ENCODE data around the gene MTERF4.

The MTERF4 gene

DNA sequence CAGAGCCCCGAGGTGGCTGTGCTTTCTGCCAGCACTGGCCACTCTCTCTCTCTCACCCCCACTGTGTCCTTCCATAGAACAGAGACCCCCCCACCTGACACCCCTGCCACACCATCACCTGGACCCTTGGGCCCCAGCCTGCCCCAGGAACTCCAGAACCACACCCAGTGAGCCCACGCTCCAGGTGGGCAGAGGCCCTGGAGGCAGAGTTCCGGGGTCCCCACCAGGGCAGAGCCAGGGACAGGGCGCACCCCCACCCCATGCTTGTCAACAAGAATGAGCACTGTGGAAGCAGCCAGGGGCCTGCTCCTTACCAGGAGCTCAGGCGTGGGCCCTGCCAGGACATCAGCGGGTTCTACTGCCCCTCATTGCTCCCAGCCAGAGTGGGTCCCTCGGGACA lies 32.6 kb upstream of the MTERF4 start:
- DNase-seq (ENCODE audit: low read depth in 1 of 2, low spot score in 1 of 2): no peak
- Histone ChIP-seq H3K27me3 (ENCODE audit: insufficient read depth, poor library complexity, severe bottlenecking) (no peaks in the 10 kb centered on the region), H3K4me3 (replicated peaks; ENCODE audit: insufficient read depth, low read length) (no peak overlapping the region), H3K27ac (replicated peaks) (no peak overlapping the region)
- TF ChIP-seq GABPA (IDR thresholded peaks at IDR 0.05; ENCODE audit: low read depth) (no peak), POLR2AphosphoS5 (IDR thresholded peaks at IDR 0.05; ENCODE audit: low read depth) (no peak), SPI1 (IDR thresholded peaks at IDR 0.05; ENCODE audit: borderline replicate concordance, low read depth) (no peak)
- TF ChIP-seq, protein P1, sequence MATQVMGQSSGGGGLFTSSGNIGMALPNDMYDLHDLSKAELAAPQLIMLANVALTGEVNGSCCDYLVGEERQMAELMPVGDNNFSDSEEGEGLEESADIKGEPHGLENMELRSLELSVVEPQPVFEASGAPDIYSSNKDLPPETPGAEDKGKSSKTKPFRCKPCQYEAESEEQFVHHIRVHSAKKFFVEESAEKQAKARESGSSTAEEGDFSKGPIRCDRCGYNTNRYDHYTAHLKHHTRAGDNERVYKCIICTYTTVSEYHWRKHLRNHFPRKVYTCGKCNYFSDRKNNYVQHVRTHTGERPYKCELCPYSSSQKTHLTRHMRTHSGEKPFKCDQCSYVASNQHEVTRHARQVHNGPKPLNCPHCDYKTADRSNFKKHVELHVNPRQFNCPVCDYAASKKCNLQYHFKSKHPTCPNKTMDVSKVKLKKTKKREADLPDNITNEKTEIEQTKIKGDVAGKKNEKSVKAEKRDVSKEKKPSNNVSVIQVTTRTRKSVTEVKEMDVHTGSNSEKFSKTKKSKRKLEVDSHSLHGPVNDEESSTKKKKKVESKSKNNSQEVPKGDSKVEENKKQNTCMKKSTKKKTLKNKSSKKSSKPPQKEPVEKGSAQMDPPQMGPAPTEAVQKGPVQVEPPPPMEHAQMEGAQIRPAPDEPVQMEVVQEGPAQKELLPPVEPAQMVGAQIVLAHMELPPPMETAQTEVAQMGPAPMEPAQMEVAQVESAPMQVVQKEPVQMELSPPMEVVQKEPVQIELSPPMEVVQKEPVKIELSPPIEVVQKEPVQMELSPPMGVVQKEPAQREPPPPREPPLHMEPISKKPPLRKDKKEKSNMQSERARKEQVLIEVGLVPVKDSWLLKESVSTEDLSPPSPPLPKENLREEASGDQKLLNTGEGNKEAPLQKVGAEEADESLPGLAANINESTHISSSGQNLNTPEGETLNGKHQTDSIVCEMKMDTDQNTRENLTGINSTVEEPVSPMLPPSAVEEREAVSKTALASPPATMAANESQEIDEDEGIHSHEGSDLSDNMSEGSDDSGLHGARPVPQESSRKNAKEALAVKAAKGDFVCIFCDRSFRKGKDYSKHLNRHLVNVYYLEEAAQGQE (IDR thresholded peaks at IDR 0.05; ENCODE audit: insufficient replicate concordance, low read depth): no peak
- TF ChIP-seq, protein P2, sequence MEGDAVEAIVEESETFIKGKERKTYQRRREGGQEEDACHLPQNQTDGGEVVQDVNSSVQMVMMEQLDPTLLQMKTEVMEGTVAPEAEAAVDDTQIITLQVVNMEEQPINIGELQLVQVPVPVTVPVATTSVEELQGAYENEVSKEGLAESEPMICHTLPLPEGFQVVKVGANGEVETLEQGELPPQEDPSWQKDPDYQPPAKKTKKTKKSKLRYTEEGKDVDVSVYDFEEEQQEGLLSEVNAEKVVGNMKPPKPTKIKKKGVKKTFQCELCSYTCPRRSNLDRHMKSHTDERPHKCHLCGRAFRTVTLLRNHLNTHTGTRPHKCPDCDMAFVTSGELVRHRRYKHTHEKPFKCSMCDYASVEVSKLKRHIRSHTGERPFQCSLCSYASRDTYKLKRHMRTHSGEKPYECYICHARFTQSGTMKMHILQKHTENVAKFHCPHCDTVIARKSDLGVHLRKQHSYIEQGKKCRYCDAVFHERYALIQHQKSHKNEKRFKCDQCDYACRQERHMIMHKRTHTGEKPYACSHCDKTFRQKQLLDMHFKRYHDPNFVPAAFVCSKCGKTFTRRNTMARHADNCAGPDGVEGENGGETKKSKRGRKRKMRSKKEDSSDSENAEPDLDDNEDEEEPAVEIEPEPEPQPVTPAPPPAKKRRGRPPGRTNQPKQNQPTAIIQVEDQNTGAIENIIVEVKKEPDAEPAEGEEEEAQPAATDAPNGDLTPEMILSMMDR (IDR thresholded peaks at IDR 0.05; ENCODE audit: insufficient read depth, low read length): no peak

DNA sequence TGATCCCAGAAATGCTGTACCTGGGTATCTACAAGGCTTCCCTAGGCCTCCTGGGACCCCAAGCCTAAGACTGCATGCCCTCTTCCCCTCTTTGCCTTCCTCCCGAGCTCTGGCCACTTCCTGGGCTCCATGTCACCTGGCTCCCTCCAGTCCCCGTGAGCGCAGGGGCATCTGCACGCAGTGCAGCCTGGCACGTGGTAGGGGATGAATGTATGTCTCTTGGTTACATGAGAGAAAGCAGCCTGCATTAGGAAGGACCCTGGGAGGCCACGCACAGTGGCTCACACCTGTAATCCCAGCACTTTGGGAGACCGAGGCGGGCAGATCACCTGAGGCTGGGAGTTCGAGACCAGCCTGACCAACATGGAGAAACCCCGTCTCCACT lies 31.3 kb upstream of the MTERF4 start:
- no peak for DNase-seq (ENCODE audit: low read depth in 1 of 2, low spot score in 1 of 2)
- TF ChIP-seq, protein P2 (IDR thresholded peaks at IDR 0.05; ENCODE audit: insufficient read depth, low read length): no peak
- TF ChIP-seq GABPA (IDR thresholded peaks at IDR 0.05; ENCODE audit: low read depth) (no peak), SPI1 (IDR thresholded peaks at IDR 0.05; ENCODE audit: borderline replicate concordance, low read depth) (no peak), POLR2AphosphoS5 (IDR thresholded peaks at IDR 0.05; ENCODE audit: low read depth) (no peak)
- TF ChIP-seq, protein P1 (IDR thresholded peaks at IDR 0.05; ENCODE audit: insufficient replicate concordance, low read depth): no peak
- Histone ChIP-seq H3K27ac (replicated peaks) (no peak overlapping the region), H3K4me3 (replicated peaks; ENCODE audit: insufficient read depth, low read length) (no peak overlapping the region), H3K27me3 (ENCODE audit: insufficient read depth, poor library complexity, severe bottlenecking) (no peaks in the 10 kb centered on the region)

DNA sequence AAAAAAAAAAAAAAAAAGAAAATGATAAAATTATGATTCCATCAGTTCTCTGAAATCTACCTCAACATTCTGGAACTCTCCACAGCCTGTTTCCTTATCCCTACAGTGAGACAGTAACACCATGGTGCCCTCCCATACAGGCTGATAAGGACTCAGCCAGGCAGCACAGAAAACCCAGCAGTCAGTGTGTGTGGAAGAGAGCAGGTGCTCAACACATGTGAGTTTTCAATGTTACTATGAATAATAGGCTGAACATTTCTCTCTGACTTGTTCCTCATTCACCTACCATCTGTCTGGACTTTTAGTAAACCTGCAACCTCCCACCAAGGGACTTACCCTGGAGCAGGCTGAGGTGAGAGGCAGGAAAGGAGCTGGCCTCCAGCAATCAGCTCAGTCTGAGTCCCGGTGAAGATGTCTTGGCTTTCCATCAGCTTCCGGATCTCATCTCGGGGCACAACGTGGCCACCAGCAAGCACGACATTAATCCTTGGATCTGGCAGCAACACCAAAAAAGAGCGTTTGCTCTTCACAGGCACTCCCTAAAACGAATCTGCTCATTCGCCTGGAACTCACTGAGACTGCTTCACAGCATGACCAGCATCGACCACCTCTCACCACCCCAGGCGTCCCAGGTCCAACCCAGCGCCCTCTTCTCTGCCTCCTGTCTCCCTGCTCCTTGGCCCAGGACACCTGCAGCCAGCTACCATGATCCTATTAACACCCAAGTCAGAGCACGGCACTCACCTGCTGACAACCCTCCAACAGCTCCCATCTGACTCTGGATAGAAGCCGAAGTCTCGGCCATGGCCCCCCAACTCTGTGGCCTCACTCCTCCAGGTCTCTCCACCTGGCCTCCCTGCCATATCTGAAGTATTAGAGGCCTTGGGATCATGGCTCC lies 30.7 kb upstream of the MTERF4 start:
- TF ChIP-seq POLR2AphosphoS5 (IDR thresholded peaks at IDR 0.05; ENCODE audit: low read depth) (no peak), SPI1 (IDR thresholded peaks at IDR 0.05; ENCODE audit: borderline replicate concordance, low read depth) (no peak), GABPA (IDR thresholded peaks at IDR 0.05; ENCODE audit: low read depth) (no peak)
- TF ChIP-seq, protein P1 (IDR thresholded peaks at IDR 0.05; ENCODE audit: insufficient replicate concordance, low read depth): no peak
- TF ChIP-seq, protein P2 (IDR thresholded peaks at IDR 0.05; ENCODE audit: insufficient read depth, low read length): no peak
- no peaks in the 10 kb centered on the region for H3K27me3 ChIP-seq (ENCODE audit: insufficient read depth, poor library complexity, severe bottlenecking)

More for the DNA sequence above, 30.7 kb upstream of the MTERF4 start:
- Histone ChIP-seq H3K27ac (replicated peaks) (no peak overlapping the region), H3K4me3 (replicated peaks; ENCODE audit: insufficient read depth, low read length) (no peak overlapping the region)
- no peak for DNase-seq (ENCODE audit: low read depth in 1 of 2, low spot score in 1 of 2)

All from HL-60 (cell line).